Lower leg skin (tissue), 4 donors: Measurements from ENCODE around the gene SRD5A1. TPM values are rescaled to one million over a fixed set of nuclear protein-coding genes. Genes with fewer than 3 reads are reported as not detected.

Experiments used
- DNase-seq, 2 donors: peaks; one replicate each; pipeline ENCODE4 v3.0.0-alpha.2; 2019; ENCODE audit warnings: low spot score in 2 of 2
- H3K4me3 ChIP-seq: fragments of 200-600 bp; sonication (generic); 2 replicates; pipeline ENCODE4 v1.5.1; 2017; ENCODE audit warnings: mild to moderate bottlenecking, low read depth; ENCODE audit not compliant: poor library complexity, severe bottlenecking
- CTCF ChIP-seq, 3 donors: fragments of 450-650 bp; IDR thresholded peaks; one replicate each; pipeline ENCODE4 v1.5.1; 2016; ENCODE audit warnings: antibody characterized with exemption in 3 of 3, mild to moderate bottlenecking in 3 of 3, moderate library complexity in 2 of 3
- POLR2A ChIP-seq, 2 donors: fragments of 450-650 bp; IDR thresholded peaks; one replicate each; pipeline ENCODE4 v1.6.1; 2016 to 2017; ENCODE audit warnings: antibody characterized with exemption in 2 of 2, mild to moderate bottlenecking in 1 of 2, moderate library complexity in 1 of 2
- WGBS, 2 donors: methylation state at CpG; one replicate each; pipeline ENCODE4 v1.1.5; 2018; 5-methylcytosine and 5-hydroxymethylcytosine counted together
- intact Hi-C: fragments of 100-400 bp; cut with DNase I; formaldehyde crosslinking; loops from one replicate; pipeline ENCODE4 v1.15.0; 2023; ENCODE audit warnings: low total_unique reads
- total RNA-seq, 4 donors: library from RNA; depleted of rRNA; stranded (reverse); fragments of >200 nt; gene quantifications; one replicate each; pipeline ENCODE4 v1.1.0, GENCODE V29; 2016

The SRD5A1 gene
- total RNA-seq, 4 donors from 2014 or later: 83.1 to 155 (median 98.4) TPM

DNA sequence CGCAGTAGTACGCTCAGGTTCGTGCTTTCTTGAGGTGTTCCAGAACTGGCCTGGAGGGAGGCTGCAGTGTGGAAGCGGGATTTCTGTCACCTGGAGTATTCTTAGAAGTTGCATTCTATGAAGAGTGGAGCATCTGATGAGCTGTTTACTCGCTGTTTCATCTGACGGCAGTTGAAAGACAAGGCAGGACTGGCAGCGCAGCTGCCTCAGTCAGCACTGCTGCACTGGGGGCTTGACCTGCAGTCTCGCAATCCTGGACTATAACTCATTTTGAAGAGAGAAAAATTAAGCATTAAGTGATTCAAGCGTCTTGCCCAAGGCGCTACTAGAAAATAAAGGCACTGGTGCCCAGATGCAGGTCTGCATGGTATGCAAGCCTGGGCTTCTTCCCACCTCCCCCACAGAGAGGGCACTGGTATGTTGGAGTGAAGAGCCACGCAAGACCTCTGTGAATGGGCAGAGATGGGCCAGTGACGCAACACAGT lies 90.6 kb downstream of the SRD5A1 start:
- TF ChIP-seq POLR2A (IDR thresholded peaks at IDR 0.05) (no peak), CTCF (IDR thresholded peaks at IDR 0.05) (no peak)
- H3K4me3 ChIP-seq: no peak overlapping the region
- intact Hi-C loops: no loop called here
- DNase-seq: no peak
- 84 to 89% methylated on average over 12 of the region's 12 CpGs for WGBS, 2 donors

Other genes starting within 250 kb of the SRD5A1 start
- gene UBE2QL1, start 184.6 kb upstream of the SRD5A1 start, total RNA-seq: 1 to 10 TPM in 3 of 4 donors, under 1 TPM in 1; 0.72 to 3.4 (median 1.3) TPM
- 10 to 100 TPM; 43.0 to 54.0 (median 47.9) TPM for gene NSUN2, start 396 bp upstream of the SRD5A1 start, total RNA-seq
- 10 to 100 TPM; 12.9 to 51.6 (median 21.6) TPM for gene TENT4A, start 80.0 kb downstream of the SRD5A1 start, total RNA-seq